GM18868 (cell line): ENCODE measurements around the gene IFITM2.
"Not testable (repeated sequence)": the region's sequence is repeated elsewhere in the genome, so short reads cannot be mapped to it uniquely, and the experiment has no call there.

ENCODE experiments used
- ATAC-seq: cut with Tn5 transposase; IDR thresholded peaks from one replicate; pipeline ENCODE4 v1.9.1; 2021; ENCODE audit warnings: mild to moderate bottlenecking, moderate library complexity; ENCODE audit not compliant: unreplicated experiment

The IFITM2 gene

DNA sequence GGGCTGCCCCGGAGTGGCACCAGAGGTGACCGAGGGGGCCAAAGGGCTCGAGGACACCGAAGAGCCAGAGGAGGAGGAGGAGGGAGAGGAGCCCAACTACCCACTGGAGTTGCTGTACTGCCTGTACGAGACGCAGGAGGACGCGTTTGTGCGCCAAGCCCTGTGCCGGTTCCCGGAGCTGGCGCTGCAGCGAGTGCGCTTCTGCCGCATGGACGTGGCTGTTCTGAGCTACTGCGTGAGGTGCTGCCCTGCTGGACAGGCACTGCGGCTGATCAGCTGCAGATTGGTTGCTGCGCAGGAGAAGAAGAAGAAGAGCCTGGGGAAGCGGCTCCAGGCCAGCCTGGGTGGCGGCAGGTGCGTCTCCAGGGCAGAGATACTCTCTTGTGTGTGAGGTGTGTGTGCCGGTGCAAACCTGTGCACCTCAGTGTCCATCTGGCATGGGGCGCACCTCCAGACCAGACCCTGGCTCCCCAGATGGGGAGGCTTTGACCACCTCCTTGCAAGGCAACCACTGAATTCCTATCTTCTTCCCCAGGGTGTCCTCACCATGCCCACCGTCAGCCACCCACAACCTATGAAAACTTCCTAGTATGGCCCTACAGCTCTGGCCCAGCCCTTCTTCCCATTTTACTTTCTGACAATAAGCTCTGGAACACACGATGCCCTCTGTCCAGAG, 26.0 kb upstream of the IFITM2 start:
- ATAC-seq, result no peak

GRCh38 chr11:282171-282570, 25.4 kb upstream of the IFITM2 start:
- ATAC-seq, result no peak

DNA sequence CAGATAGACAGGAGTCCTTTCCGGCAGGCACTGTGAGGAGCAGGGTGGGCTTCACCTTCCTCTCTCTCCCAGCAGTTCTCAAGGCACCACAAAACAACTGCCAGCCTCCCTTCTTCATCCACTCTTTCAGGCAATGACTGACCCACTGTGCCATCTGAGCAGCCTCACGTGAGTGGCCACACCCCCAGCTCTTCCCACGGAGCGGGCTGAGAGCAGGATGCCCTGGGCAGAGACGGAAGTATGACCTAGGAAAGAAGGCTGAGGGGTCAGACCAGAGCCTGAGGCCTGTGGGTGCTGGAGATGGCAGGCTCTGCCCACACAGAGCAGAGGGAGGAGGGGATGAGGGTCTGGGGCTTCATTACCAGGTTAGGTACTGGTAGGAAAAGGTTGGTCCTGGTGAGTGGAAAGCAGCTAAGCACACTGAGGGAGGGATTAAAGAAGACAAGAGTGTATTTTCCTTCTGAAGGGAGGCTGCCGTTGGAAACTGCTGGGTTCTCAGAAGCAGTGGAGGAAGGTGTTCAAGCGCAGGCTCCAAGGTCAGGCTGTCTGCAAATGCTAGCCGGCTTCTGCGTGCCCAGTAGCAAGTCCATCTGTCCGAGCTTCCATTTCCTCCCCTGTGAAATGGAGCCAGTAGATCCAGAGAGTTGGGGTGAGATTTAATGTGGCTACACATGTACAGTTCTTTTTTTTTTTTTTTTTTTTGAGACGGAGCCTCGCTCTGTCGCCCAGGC, 24.8 kb upstream of the IFITM2 start:
- ATAC-seq, result no peak

DNA sequence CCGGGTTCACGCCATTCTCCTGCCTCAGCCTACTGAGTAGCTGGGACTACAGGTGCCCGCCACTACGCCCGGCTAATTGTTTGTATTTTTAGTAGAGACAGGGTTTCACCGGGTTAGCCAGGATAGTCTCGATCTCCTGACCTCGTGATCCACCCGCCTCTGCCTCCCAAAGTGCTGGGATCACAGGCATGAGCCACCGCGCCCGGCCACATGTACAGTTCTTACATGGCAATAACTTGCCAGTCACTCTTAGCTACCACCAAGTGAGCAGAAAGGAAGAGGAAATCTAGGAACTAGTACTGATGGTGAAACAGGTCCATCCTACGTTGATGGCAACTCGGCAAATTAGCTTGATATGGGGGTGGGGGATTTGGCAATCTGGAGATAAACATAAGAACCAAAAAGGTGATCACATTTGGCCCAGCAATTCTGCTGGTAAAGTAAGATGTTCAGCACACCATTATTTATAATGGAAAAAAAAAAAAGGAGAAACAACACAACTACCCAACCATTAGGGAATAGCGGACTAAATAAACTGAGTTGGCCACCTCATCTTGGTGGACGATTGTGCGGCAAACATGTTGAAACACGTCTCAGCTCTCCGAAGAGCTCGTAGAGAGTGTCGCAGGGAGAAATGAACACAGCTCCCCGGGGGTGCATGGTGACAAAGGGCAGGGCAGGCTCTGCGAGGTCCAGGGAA, 24.1 kb upstream of the IFITM2 start:
- ATAC-seq, result no peak

GRCh38 chr11:284105-285020, 23.3 kb upstream of the IFITM2 start:
- ATAC-seq, result no peak

DNA sequence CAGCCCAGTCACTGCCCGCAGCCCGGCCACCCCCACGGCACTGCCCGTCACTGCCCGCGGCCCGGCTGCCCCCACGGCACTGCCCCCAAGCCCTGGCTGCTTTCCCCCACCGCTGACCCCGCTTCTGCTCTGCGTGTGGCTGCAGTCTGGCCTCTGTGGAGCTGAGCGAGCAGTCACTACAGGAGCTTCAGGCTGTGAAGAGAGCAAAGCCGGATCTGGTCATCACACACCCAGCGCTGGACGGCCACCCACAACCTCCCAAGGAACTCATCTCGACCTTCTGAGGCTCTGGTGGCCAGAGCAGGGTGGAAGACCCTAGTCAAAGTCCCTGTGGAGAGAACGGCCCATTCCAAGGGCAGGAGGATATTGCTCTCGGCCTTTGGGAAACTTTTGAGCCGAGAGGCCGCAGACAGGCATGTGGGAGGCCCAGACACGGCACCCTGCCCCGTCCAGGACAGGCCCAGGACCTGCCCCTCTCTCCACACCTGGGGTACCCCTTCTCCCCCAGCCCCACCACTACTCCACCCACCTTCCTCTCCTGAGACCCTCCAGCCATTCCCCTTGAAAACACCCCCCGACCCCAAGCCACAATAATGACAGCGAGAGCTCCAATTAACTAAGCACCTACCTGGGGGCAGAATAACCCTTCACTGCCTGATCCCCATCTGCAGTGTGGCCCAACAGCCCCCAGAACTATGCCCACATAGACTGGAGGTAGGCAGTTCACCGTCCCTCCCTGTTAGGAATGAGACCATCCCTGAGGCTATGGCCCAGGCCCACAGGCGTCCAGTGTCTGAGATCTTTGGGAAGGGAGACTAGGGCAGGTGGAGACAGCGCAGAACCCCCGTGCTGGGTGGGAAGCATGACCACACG, 22.4 kb upstream of the IFITM2 start:
- no peak for ATAC-seq

- no peak for ATAC-seq
Observed at GRCh38 chr11:285894-286220, 21.8 kb upstream of the IFITM2 start.

DNA sequence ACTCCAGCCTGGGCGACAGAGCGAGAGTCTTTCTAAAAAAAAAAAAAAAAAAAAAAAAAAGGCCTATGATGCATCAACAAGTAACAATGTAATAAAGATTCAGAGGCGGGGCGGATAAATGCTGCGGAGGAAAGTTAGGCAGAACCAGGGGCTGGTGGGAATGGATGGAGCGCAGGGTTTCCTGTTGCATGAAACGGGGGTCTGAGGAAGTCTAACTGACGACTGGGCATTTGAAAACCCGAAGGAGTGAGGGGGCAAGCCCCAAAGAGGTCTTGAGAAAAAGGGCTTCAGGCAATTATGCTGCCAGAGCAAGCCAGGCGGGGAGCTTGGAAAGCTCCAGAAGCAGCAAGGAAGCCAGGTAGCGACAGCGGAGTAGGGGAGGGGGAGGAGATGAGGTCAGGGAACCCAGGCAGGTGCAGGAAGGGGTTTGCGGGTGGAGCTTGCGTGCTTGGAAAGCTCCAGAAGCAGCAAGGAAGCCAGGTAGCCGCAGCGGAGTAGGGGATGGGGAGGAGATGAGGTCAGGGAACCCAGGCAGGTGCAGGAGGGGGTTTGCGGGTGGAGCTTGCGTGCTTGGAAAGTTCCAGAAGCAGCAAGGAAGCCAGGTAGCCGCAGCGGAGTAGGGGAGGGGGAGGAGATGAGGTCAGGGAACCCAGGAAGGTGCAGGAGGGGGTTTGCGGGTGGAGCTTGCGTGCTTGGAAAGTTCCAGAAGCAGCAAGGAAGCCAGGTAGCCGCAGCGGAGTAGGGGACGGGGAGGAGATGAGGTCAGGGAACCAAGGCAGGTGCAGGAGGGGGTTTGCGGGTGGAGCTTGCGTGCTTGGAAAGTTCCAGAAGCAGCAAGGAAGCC, 20.4 kb upstream of the IFITM2 start:
- ATAC-seq, result not testable (repeated sequence)

- no peak for ATAC-seq
Observed at GRCh38 chr11:287821-288477, 19.7 kb upstream of the IFITM2 start.

GRCh38 chr11:288478-289397, 18.9 kb upstream of the IFITM2 start, which contains the start of gene PGGHG:
Gene PGGHG, plus strand, starts transcription at chr11:289126. Its CDS starts 691 bp downstream, at chr11:289817.
- ATAC-seq, result peak; percentile 67

DNA sequence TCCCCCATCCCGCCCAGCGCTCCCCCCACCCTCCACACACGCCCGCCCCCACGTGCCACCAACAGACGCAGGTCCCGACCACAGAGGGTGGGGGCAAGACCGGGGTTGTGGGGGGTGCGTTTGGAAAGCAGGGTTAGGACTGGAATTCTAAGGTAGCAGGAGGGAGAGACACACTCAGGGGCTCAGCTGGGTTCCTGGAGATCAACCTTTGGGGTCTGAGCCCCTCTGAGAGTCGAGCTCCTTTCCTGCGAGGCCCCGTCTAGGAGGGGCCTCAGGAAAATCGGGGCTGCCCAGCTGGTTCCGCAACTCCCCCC, 18.3 kb upstream of the IFITM2 start:
- ATAC-seq, result no peak

DNA sequence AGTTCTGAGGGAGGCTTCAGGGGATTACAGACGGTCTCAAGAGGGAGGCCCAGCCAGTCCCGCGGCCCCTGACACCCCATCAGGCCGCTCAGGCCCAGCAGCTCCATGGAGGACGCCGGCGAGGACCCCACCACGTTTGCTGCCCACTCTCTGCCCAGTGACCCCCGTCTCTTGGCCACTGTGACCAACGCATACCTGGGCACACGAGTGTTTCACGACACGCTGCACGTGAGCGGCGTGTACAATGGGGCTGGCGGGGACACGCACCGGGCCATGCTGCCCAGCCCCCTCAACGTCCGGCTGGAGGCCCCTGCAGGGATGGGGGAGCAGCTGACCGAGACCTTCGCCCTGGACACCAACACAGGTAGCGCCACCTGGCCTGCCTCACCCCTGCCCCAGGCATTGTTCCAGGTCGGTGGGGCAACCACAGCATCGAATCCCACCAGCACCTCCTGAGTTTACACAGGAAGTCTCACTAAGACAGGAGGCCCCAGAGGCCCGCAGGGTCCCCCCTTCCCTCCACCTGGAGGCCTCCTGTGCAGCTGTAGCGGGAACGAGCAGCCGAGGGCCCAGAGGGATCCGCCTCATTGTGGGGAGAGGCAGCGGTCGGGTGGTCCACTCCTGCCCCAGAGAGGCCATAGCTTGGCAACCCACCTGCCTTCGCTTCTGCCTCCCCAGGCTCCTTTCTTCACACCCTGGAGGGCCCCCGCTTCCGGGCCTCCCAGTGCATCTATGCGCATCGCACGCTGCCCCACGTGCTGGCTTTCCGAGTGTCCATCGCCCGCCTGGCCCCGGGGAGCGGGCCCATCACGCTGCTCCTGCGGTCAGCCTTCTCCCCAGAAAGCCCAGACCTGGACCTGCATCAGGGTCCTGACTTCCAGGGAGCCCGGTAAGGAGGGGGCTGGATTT, 17.6 kb upstream of the IFITM2 start:
- ATAC-seq, result no peak

GRCh38 chr11:290621-291231, 16.9 kb upstream of the IFITM2 start:
- ATAC-seq, result no peak

- ATAC-seq, result no peak
Observed at GRCh38 chr11:291281-292210, 16.1 kb upstream of the IFITM2 start.
